HepG2 (cell line): ENCODE measurements around the gene POF1B. TPM values are rescaled to one million over a fixed set of nuclear protein-coding genes. Genes with fewer than 3 reads are reported as not detected.

Source experiments
- ATAC-seq: fragments of 200-7000 bp; cut with Tn5 transposase; 3 replicates; pipeline ENCODE4 v1.9.1; 2020; ENCODE audit warnings: mild to moderate bottlenecking, moderate library complexity
- BruUV-seq: library from RNA; stranded (reverse); fragments of 400-500 nt; replicated peaks from 2 replicates; lab custom pipeline; 2021; lab: Mats Ljungman, UMichigan
- CTCF ChIA-PET: fragments of 300-600 bp; formaldehyde crosslinking; extraction: SDS; loops from one replicate; lab custom pipeline; 2021; ENCODE audit warnings: low total read pairs, inconsistent platforms, low intra/inter-chr PET ratio; lab: Yijun Ruan, JAX
- POLR2A ChIA-PET: fragments of 350-600 bp; sonication (Branson Sonifier 250); formaldehyde crosslinking; loops from one replicate; lab custom pipeline; 2020; ENCODE audit warnings: antibody characterized with exemption, inconsistent platforms; lab: Yijun Ruan, JAX
- DNase-seq: peaks from one replicate; pipeline ENCODE4 v3.0.0-alpha.2; 2015; ENCODE audit warnings: low spot score
- FAIRE-seq: peaks from 3 replicates; lab custom pipeline; 2011; peaks lifted over from hg19 to GRCh38; lab: Jason Lieb, UNC
- H2AFZ ChIP-seq: one replicate; pipeline ENCODE4 v1.6.1; 2011; ENCODE audit warnings: low read length, inconsistent platforms
- H3K27ac ChIP-seq: fragments of 300-600 bp; 3 replicates; pipeline ENCODE4 v1.8.0; 2011; ENCODE audit warnings: mixed run types, mild to moderate bottlenecking, mixed read lengths, low read length, inconsistent platforms; ENCODE audit not compliant: insufficient read depth; ENCODE audit errors: extremely low read length
- H3K27me3 ChIP-seq, 2 experiments: fragments of 200-600 bp in 1 of 2; 2 replicates in 1 of 2; 3 replicates in 1 of 2; pipeline versions ENCODE4 v1.6.0 to v1.8.0; 2011; ENCODE audit warnings: low read length in 2 of 2, mild to moderate bottlenecking in 2 of 2, moderate library complexity in 2 of 2, inconsistent platforms in 1 of 2; ENCODE audit not compliant: insufficient read depth in 2 of 2, control insufficient read depth in 1 of 2
- H3K36me3 ChIP-seq, 2 experiments: fragments of 200-600 bp in 1 of 2; replicated peaks in 1 of 2; 2 replicates in 1 of 2; 3 replicates in 1 of 2; pipeline versions ENCODE4 v1.5.1 to v1.8.0; 2011; ENCODE audit warnings: low read length in 2 of 2, inconsistent platforms in 1 of 2; ENCODE audit not compliant: insufficient read depth in 2 of 2, control insufficient read depth in 1 of 2
- H3K4me1 ChIP-seq: 2 replicates; pipeline ENCODE4 v1.5.1; 2012; ENCODE audit warnings: low read length, inconsistent platforms; ENCODE audit not compliant: insufficient read depth
- H3K4me2 ChIP-seq: 2 replicates; pipeline ENCODE4 v1.6.0; 2011; ENCODE audit warnings: low read depth, low read length, inconsistent platforms
- H3K4me3 ChIP-seq, 3 experiments: fragments of 200-600 bp in 1 of 3; sonication (generic), shearing (Covaris generic) in 1 of 3; replicated peaks in 1 of 3; 2 replicates each; pipeline ENCODE4 v1.5.1; 2011 to 2016; ENCODE audit warnings: low read length in 3 of 3, inconsistent platforms in 2 of 3, low read depth in 2 of 3, mild to moderate bottlenecking in 2 of 3, control low read depth in 1 of 3, mixed read lengths in 1 of 3; ENCODE audit not compliant: insufficient read depth in 1 of 3
- H3K79me2 ChIP-seq: one replicate; pipeline ENCODE4 v1.6.1; 2011; ENCODE audit warnings: low read length, inconsistent platforms; ENCODE audit not compliant: insufficient read depth
- H3K9ac ChIP-seq: 2 replicates; pipeline ENCODE4 v1.6.0; 2011; ENCODE audit warnings: mild to moderate bottlenecking, low read depth, low read length, inconsistent platforms; ENCODE audit not compliant: insufficient read depth
- H3K9me3 ChIP-seq: 2 replicates; pipeline ENCODE4 v1.5.1; 2012; ENCODE audit warnings: mild to moderate bottlenecking, low read length
- H4K20me1 ChIP-seq: 2 replicates; pipeline ENCODE4 v1.6.0; 2011; ENCODE audit warnings: inconsistent platforms, mild to moderate bottlenecking, low read length, moderate library complexity; ENCODE audit not compliant: insufficient read depth
- ATM ChIP-seq: fragments of 450-650 bp; IDR thresholded peaks from 2 replicates; pipeline ENCODE4 v1.7.1; 2017; ENCODE audit warnings: mild to moderate bottlenecking, borderline replicate concordance
- CHD4 ChIP-seq: fragments of 200-600 bp; sonication (generic); IDR thresholded peaks from 2 replicates; pipeline ENCODE4 v1.7.0; 2017; ENCODE audit warnings: mild to moderate bottlenecking, low read length, borderline replicate concordance
- HOXA5 ChIP-seq: sonication (generic); formaldehyde crosslinking; IDR thresholded peaks from 2 replicates; pipeline ENCODE4 v1.4.0; 2020; ENCODE audit warnings: missing genetic modification reagents
- HOXA7 ChIP-seq: sonication (generic); formaldehyde crosslinking; IDR thresholded peaks from 2 replicates; pipeline ENCODE4 v1.8.1; 2022; ENCODE audit warnings: mild to moderate bottlenecking, missing genetic modification reagents, moderate library complexity
- SMAD1 ChIP-seq: sonication (generic); formaldehyde crosslinking; IDR thresholded peaks from 2 replicates; pipeline ENCODE4 v1.4.0; 2020; ENCODE audit warnings: missing genetic modification reagents, low read depth, mild to moderate bottlenecking, borderline replicate concordance
- SNRNP70 ChIP-seq: fragments of 200-400 bp; formaldehyde crosslinking; IDR thresholded peaks from 2 replicates; pipeline ENCODE4 v1.6.1; 2017; ENCODE audit warnings: mild to moderate bottlenecking, low read depth, low read length, moderate library complexity
- STAT6 ChIP-seq: sonication (generic); formaldehyde crosslinking; IDR thresholded peaks from 2 replicates; pipeline ENCODE4 v1.4.0; 2020; ENCODE audit warnings: missing genetic modification reagents, mild to moderate bottlenecking, borderline replicate concordance
- TERF1 ChIP-seq: sonication (generic); formaldehyde crosslinking; IDR thresholded peaks from 2 replicates; pipeline ENCODE4 v1.8.0; 2022; ENCODE audit warnings: mild to moderate bottlenecking, missing genetic modification reagents, moderate library complexity
- ZNF124 ChIP-seq: sonication (generic); formaldehyde crosslinking; IDR thresholded peaks from 2 replicates; pipeline ENCODE4 v1.4.0; 2020; ENCODE audit warnings: missing genetic modification reagents
- ZNF138 ChIP-seq: sonication (generic); formaldehyde crosslinking; IDR thresholded peaks from 2 replicates; pipeline ENCODE4 v1.5.0; 2020; ENCODE audit warnings: mild to moderate bottlenecking, low read depth, missing genetic modification reagents
- ZNF17 ChIP-seq: sonication (generic); formaldehyde crosslinking; IDR thresholded peaks from 2 replicates; pipeline ENCODE4 v1.5.0; 2020; ENCODE audit warnings: mild to moderate bottlenecking, missing genetic modification reagents
- ZNF430 ChIP-seq: sonication (generic); formaldehyde crosslinking; IDR thresholded peaks from 2 replicates; pipeline ENCODE4 v1.9.0; 2021; ENCODE audit warnings: mild to moderate bottlenecking, missing genetic modification reagents
- ZNF879 ChIP-seq: sonication (generic); formaldehyde crosslinking; IDR thresholded peaks from 2 replicates; pipeline ENCODE4 v1.8.1; 2023; ENCODE audit warnings: missing genetic modification reagents
- in situ Hi-C: cut with HindIII; loops from 2 replicates; pipeline ENCODE4 v1.10.0; 2017; ENCODE audit warnings: low pct_unique_long_range_greater_than_20kb; ENCODE audit not compliant: extremely low pct_ligation_motif_present
- intact Hi-C: fragments of 100-400 bp; cut with micrococcal nuclease; formaldehyde crosslinking; loops from one replicate; pipeline ENCODE4 v1.10.0; 2022; ENCODE audit not compliant: unreplicated experiment
- polyA plus RNA-seq, 8 experiments: library from polyadenylated mRNA; depleted of rRNA in 3 of 8; stranded (reverse) in 7 of 8; unstranded in 1 of 8; fragments of >200 nt; fragmentation: Illumina TruSeq in 4 of 8; extraction: Trizol in 4 of 8; gene quantifications; 2 replicates each; pipeline versions ENCODE4 v1.2.1 to v1.2.3, GENCODE V29; 2011 to 2016; ENCODE audit warnings: low read depth in 4 of 8, missing spikeins in 1 of 8, mixed read lengths in 1 of 8; ENCODE audit not compliant: insufficient read depth in 1 of 8
- total RNA-seq, 5 experiments: library from RNA; depleted of rRNA; stranded (reverse); fragments of >200 nt; fragmentation: Illumina TruSeq; extraction: Trizol; gene quantifications; 2 replicates each; pipeline ENCODE4 v1.2.3, GENCODE V29; 2016; ENCODE audit warnings: low read depth in 1 of 5

The POF1B gene
- total and polyA plus RNA-seq, 2 of the 13 experiments (the other 11 are each of a cell fraction or from before 2014, with no cell fraction given), result not detected

- TF ChIP-seq ZNF879 (no peak), SMAD1 (CRISPR knock-in tag) (no peak), ATM (no peak), ZNF138 (CRISPR knock-in tag) (no peak), ZNF17 (CRISPR knock-in tag) (no peak), CHD4 (no peak), ZNF124 (CRISPR knock-in tag) (no peak), HOXA5 (CRISPR knock-in tag) (no peak)
Measured at GRCh38 chrX:85429066-85429465, 49.6 kb upstream of the POF1B start (continued).

- no peak overlapping the region for H2AFZ ChIP-seq
- no peaks in the 10 kb centered on the region for H3K36me3 ChIP-seq
- H3K4me2 ChIP-seq, result no peak overlapping the region
- CTCF ChIA-PET, result no interaction called here
- in situ Hi-C loops, result no loop called here
- H3K4me1 ChIP-seq, result no peaks in the 10 kb centered on the region
- ATAC-seq (no peak), DNase-seq (no peak), FAIRE-seq (no peak)
- no peaks in the 10 kb centered on the region for H4K20me1 ChIP-seq
- TF ChIP-seq HOXA7 (no peak), STAT6 (no peak), SNRNP70 (no peak), ZNF430 (CRISPR knock-in tag) (no peak), TERF1 (CRISPR knock-in tag) (no peak)
- no peak overlapping the region for H3K4me3 ChIP-seq
- POLR2A ChIA-PET, result no interaction called here
- H3K27me3 ChIP-seq, result no peaks in the 10 kb centered on the region
- H3K27ac ChIP-seq, result no peak overlapping the region
- H3K79me2 ChIP-seq, result no peaks in the 10 kb centered on the region
- H3K9ac ChIP-seq, result no peak overlapping the region
- no peaks in the 10 kb centered on the region for H3K9me3 ChIP-seq
- no TSS peak for BruUV-seq
- intact Hi-C loops, result no loop called here
Measured at GRCh38 chrX:85419293-85419692, 39.8 kb upstream of the POF1B start.
